IPS-18c (cell line): Measurements from ENCODE around the gene AMMECR1L.
"Not testable (repeated sequence)": the region's sequence is repeated elsewhere in the genome, so short reads cannot be mapped to it uniquely, and the experiment has no call there.

ENCODE experiments used
- H3K4me3 ChIP-seq: 2 replicates; pipeline ENCODE4 v1.7.0; 2013; ENCODE audit warnings: low read depth, mild to moderate bottlenecking, low read length, moderate library complexity; ENCODE audit not compliant: insufficient read depth
- H3K9me3 ChIP-seq: one replicate; pipeline ENCODE4 v1.6.1; 2013; ENCODE audit warnings: mild to moderate bottlenecking, low read length, moderate library complexity; ENCODE audit not compliant: control insufficient read depth, insufficient read depth

Gene AMMECR1L

GRCh38 chr2:127860130-127860529 is 25.6 kb downstream of the AMMECR1L start:
- no peak overlapping the region; the same call in 1 of the 2 replicates for H3K4me3 ChIP-seq
- H3K9me3 ChIP-seq = no peaks in the 10 kb centered on the region

- peak overlapping the region; percentile 31; the same call in 1 of the 2 replicates for H3K4me3 ChIP-seq
Observed at GRCh38 chr2:127859712-127860085, 26.1 kb downstream of the AMMECR1L start.

GRCh38 chr2:127857265-127857808 is 28.4 kb downstream of the AMMECR1L start:
- Histone ChIP-seq H3K4me3 (peak overlapping the region; percentile 87), H3K9me3 (no peaks in the 10 kb centered on the region)

More at GRCh38 chr2:127859712-127860085, 26.1 kb downstream of the AMMECR1L start:
- H3K9me3 ChIP-seq = no peaks in the 10 kb centered on the region

- no peaks in the 10 kb centered on the region for H3K9me3 ChIP-seq
- no peak overlapping the region for H3K4me3 ChIP-seq
Observed at GRCh38 chr2:127853671-127854070, 32.1 kb downstream of the AMMECR1L start.

GRCh38 chr2:127852388-127852787 is 33.4 kb downstream of the AMMECR1L start:
- Histone ChIP-seq H3K9me3 (no peaks in the 10 kb centered on the region), H3K4me3 (no peak overlapping the region)

GRCh38 chr2:127847931-127848330 is 37.8 kb downstream of the AMMECR1L start:
- H3K4me3 ChIP-seq = no peak overlapping the region

GRCh38 chr2:127844973-127845372 is 40.8 kb downstream of the AMMECR1L start:
- Histone ChIP-seq H3K9me3 (no peaks in the 10 kb centered on the region), H3K4me3 (no peak overlapping the region)

More at GRCh38 chr2:127847931-127848330, 37.8 kb downstream of the AMMECR1L start:
- no peaks in the 10 kb centered on the region for H3K9me3 ChIP-seq

GRCh38 chr2:127843677-127844076 is 42.1 kb downstream of the AMMECR1L start:
- no peaks in the 10 kb centered on the region for H3K9me3 ChIP-seq
- H3K4me3 ChIP-seq = no peak overlapping the region

GRCh38 chr2:127841466-127842178 is 44.1 kb downstream of the AMMECR1L start:
- H3K4me3 ChIP-seq = no peak overlapping the region
- no peaks in the 10 kb centered on the region for H3K9me3 ChIP-seq

GRCh38 chr2:127840893-127841292 is 44.9 kb downstream of the AMMECR1L start:
- Histone ChIP-seq H3K4me3 (no peak overlapping the region), H3K9me3 (no peaks in the 10 kb centered on the region)

GRCh38 chr2:127834951-127835350 is 50.8 kb downstream of the AMMECR1L start:
- Histone ChIP-seq H3K4me3 (no peak overlapping the region), H3K9me3 (no peaks in the 10 kb centered on the region)

GRCh38 chr2:127829845-127830246 is 55.9 kb downstream of the AMMECR1L start:
- H3K4me3 ChIP-seq = no peak overlapping the region
- H3K9me3 ChIP-seq = peaks cover 10% of the 10 kb centered on the region

- peaks cover 12% of the 10 kb centered on the region for H3K9me3 ChIP-seq
- not testable (repeated sequence) for H3K4me3 ChIP-seq
Observed at GRCh38 chr2:127826708-127827107, 59.0 kb downstream of the AMMECR1L start.

GRCh38 chr2:127826047-127826446 is 59.7 kb downstream of the AMMECR1L start:
- peaks cover 12% of the 10 kb centered on the region for H3K9me3 ChIP-seq
- no peak overlapping the region for H3K4me3 ChIP-seq

- Histone ChIP-seq H3K4me3 (no peak overlapping the region), H3K9me3 (peaks cover 15% of the 10 kb centered on the region)
Observed at GRCh38 chr2:127820080-127820668, 65.6 kb downstream of the AMMECR1L start.

GRCh38 chr2:127818794-127819425 is 66.8 kb downstream of the AMMECR1L start:
- Histone ChIP-seq H3K4me3 (no peak overlapping the region; the same call in 1 of the 2 replicates), H3K9me3 (peaks cover 15% of the 10 kb centered on the region)

- Histone ChIP-seq H3K9me3 (peaks cover 15% of the 10 kb centered on the region), H3K4me3 (no peak overlapping the region)
Observed at GRCh38 chr2:127818241-127818640, 67.5 kb downstream of the AMMECR1L start.

- no peak overlapping the region for H3K4me3 ChIP-seq
Observed at GRCh38 chr2:127814677-127815076, 71.1 kb downstream of the AMMECR1L start.

More at GRCh38 chr2:127814677-127815076, 71.1 kb downstream of the AMMECR1L start:
- H3K9me3 ChIP-seq = peaks cover 5% of the 10 kb centered on the region
